ENCODE measurements around the gene CLSTN2. TPM values are rescaled to one million over a fixed set of nuclear protein-coding genes. Genes with fewer than 3 reads are reported as not detected.

CLSTN2 gene
- polyA plus RNA-seq, 1 experiment, result 0.04 TPM

- ChIA-PET POLR2A (no interaction called here), CTCF (no interaction called here)
- TF ChIP-seq CTCF (IDR thresholded peaks at IDR 0.05; ENCODE audit: low read depth, low read length), result no peak
- Histone ChIP-seq H3K27ac (ENCODE audit: low read depth, low read length) (no peak overlapping the region), H3K4me3 (ENCODE audit: low read depth, low read length) (no peak overlapping the region), H3K27me3 (ENCODE audit: control insufficient read depth, insufficient read depth, low read length) (no peaks in the 10 kb centered on the region), H3K9me3 (ENCODE audit: control insufficient read depth, insufficient read depth, low read length) (no peaks in the 10 kb centered on the region)
- no peak for DNase-seq (ENCODE audit: low read depth, low spot score)
Observed at GRCh38 chr3:140052771-140053702, 118.1 kb downstream of the CLSTN2 start.

GRCh38 chr3:140053794-140054193 is 118.8 kb downstream of the CLSTN2 start:
- POLR2A ChIA-PET, result no interaction called here
- DNase-seq (ENCODE audit: low read depth, low spot score), result no peak
- H3K9me3 ChIP-seq (ENCODE audit: control insufficient read depth, insufficient read depth, low read length), result no peaks in the 10 kb centered on the region
- CTCF ChIA-PET, result no interaction called here
- no peak for TF ChIP-seq CTCF (IDR thresholded peaks at IDR 0.05; ENCODE audit: low read depth, low read length)
- no peak overlapping the region for H3K27ac ChIP-seq (ENCODE audit: low read depth, low read length)
- no peaks in the 10 kb centered on the region for H3K27me3 ChIP-seq (ENCODE audit: control insufficient read depth, insufficient read depth, low read length)
- H3K4me3 ChIP-seq (ENCODE audit: low read depth, low read length), result no peak overlapping the region

- ChIA-PET POLR2A (no interaction called here), CTCF (no interaction called here)
- no peak for TF ChIP-seq CTCF (IDR thresholded peaks at IDR 0.05; ENCODE audit: low read depth, low read length)
- H3K27me3 ChIP-seq (ENCODE audit: control insufficient read depth, insufficient read depth, low read length), result no peaks in the 10 kb centered on the region
- H3K9me3 ChIP-seq (ENCODE audit: control insufficient read depth, insufficient read depth, low read length), result no peaks in the 10 kb centered on the region
- H3K27ac ChIP-seq (ENCODE audit: low read depth, low read length), result no peak overlapping the region
- DNase-seq (ENCODE audit: low read depth, low spot score), result no peak
- no peak overlapping the region for H3K4me3 ChIP-seq (ENCODE audit: low read depth, low read length)
Observed at GRCh38 chr3:140055092-140055791, 120.3 kb downstream of the CLSTN2 start.

- no peaks in the 10 kb centered on the region for H3K9me3 ChIP-seq (ENCODE audit: control insufficient read depth, insufficient read depth, low read length)
- H3K27ac ChIP-seq (ENCODE audit: low read depth, low read length), result no peak overlapping the region
- CTCF ChIA-PET, result no interaction called here
- no peaks in the 10 kb centered on the region for H3K27me3 ChIP-seq (ENCODE audit: control insufficient read depth, insufficient read depth, low read length)
- H3K4me3 ChIP-seq (ENCODE audit: low read depth, low read length), result no peak overlapping the region
- POLR2A ChIA-PET, result no interaction called here
- DNase-seq (ENCODE audit: low read depth, low spot score), result no peak
- no peak for TF ChIP-seq CTCF (IDR thresholded peaks at IDR 0.05; ENCODE audit: low read depth, low read length)
Observed at GRCh38 chr3:140056047-140056446, 121.1 kb downstream of the CLSTN2 start.

DNA sequence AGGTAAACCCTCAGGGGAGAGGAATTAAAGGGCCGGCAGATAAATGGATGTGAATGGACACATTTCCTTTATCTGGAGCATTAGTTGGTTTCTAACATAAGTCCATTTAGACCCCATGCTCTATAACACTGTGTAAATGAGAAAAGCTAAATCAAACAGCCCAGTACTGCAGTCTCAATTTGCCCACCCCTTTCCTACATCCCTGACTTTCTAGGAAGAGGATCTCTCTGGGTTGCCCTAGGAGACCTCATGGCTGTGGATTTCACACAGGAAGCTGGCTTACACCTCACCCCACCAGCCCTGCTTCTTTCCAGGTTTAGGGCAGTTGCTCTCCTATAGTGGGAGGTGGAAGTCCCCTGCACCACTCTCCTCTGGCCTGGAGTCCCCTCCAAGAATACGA is 126.2 kb downstream of the CLSTN2 start:
- POLR2A ChIA-PET, result no interaction called here

More for the DNA sequence above, 126.2 kb downstream of the CLSTN2 start:
- Histone ChIP-seq H3K27me3 (ENCODE audit: control insufficient read depth, insufficient read depth, low read length) (no peaks in the 10 kb centered on the region), H3K9me3 (ENCODE audit: control insufficient read depth, insufficient read depth, low read length) (no peaks in the 10 kb centered on the region; the same call in 1 of the 2 replicates), H3K4me3 (ENCODE audit: low read depth, low read length) (no peak overlapping the region), H3K27ac (ENCODE audit: low read depth, low read length) (no peak overlapping the region)
- no peak for DNase-seq (ENCODE audit: low read depth, low spot score)
- TF ChIP-seq CTCF (IDR thresholded peaks at IDR 0.05; ENCODE audit: low read depth, low read length), result no peak
- CTCF ChIA-PET, result no interaction called here
